ENCODE data around the gene ZFPM1.

DNA sequence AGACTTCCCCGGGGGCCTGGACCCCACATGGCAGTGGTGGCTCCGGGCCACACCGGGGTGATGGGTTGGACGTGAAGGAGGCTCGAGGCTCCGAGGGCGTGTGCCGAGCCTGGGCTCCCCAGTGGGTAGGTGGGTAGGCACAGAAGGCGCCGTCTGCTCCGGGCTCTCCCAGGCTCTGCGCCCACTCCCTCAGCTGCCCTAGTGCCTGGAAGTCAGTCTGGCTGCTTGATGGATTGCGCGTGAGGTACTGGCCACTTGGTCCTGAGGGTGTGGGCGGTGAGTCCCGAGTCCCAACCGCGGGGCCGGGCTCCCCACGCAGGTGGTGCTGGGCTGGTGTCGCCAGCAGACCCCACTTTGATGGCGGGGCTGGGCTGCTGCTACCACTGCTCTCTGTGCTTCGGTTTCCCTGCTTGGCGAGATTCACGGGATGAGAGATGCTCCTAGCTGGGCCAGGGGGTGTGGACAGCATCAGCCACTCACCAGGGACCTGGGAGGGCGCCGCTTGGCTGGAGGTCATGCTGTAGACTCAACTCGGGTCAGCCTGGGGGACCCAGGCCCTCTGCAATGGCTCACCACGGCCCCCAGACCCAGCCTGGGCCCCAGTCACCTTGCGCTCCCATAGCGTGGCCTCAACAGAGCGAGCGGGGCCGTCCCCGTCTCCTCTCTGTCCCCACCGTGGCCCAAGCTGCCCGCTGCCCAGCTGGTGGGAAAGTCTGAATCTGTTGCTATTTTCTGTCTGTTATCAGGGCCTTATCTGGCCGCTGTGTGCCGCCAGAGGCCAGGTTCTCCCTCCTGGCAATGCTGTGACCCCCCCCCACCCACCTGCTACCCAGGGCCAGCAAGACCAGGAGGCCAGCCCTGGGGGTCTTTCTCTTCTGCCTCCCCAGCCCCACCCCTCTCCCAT, 26.1 kb downstream of the ZFPM1 start:
- TF ChIP-seq, protein P1, sequence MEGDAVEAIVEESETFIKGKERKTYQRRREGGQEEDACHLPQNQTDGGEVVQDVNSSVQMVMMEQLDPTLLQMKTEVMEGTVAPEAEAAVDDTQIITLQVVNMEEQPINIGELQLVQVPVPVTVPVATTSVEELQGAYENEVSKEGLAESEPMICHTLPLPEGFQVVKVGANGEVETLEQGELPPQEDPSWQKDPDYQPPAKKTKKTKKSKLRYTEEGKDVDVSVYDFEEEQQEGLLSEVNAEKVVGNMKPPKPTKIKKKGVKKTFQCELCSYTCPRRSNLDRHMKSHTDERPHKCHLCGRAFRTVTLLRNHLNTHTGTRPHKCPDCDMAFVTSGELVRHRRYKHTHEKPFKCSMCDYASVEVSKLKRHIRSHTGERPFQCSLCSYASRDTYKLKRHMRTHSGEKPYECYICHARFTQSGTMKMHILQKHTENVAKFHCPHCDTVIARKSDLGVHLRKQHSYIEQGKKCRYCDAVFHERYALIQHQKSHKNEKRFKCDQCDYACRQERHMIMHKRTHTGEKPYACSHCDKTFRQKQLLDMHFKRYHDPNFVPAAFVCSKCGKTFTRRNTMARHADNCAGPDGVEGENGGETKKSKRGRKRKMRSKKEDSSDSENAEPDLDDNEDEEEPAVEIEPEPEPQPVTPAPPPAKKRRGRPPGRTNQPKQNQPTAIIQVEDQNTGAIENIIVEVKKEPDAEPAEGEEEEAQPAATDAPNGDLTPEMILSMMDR (conservative IDR thresholded peaks at IDR 0.05; ENCODE audit: low read depth in 2 of 2), result no peak
- TF ChIP-seq EZH2phosphoT487 (IDR thresholded peaks at IDR 0.05; ENCODE audit: unreplicated experiment) (no peak), POLR2AphosphoS5 (IDR thresholded peaks at IDR 0.05; ENCODE audit: low read depth) (no peak)

Measured in GM23338 (cell line).